GM21381 (cell line): ENCODE results near the gene RNF141.

Experiments
- ATAC-seq: cut with Tn5 transposase; IDR thresholded peaks from one replicate; pipeline ENCODE4 v1.9.1; 2021; ENCODE audit warnings: mild to moderate bottlenecking, moderate library complexity; ENCODE audit not compliant: unreplicated experiment

RNF141 gene

DNA sequence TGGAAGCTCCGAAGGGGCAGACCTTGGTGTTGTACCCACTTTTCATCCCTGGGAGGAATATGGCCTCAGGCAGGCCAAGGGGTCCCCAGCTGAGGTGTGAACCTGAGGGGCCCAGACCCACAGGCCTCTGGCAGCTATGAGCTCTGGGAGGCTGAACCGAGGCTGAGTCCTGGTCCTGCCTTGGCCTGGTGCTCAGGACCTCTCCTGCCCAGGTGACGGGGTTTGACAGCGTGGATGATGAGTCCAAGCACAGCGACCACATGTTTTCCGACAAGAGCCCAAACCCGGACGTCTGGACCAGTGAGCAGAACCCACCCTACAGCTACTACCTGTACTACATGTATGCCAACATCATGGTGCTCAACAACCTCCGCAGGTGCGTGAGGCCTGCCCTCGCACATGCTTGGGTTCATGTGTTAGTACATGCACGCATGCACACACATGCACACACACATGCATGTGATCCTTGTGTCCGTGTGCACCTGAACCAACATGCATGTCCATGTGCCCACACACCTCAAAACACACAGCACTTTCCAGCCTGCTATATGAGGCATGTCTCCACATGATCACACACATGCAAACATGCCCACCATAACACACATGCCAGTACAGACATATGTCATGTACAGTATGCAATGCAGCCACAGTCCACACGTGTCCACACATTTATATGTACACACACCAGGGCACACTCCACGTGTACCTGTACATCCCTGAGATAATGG is 40.9 kb downstream of the RNF141 start:
- no peak for ATAC-seq

DNA sequence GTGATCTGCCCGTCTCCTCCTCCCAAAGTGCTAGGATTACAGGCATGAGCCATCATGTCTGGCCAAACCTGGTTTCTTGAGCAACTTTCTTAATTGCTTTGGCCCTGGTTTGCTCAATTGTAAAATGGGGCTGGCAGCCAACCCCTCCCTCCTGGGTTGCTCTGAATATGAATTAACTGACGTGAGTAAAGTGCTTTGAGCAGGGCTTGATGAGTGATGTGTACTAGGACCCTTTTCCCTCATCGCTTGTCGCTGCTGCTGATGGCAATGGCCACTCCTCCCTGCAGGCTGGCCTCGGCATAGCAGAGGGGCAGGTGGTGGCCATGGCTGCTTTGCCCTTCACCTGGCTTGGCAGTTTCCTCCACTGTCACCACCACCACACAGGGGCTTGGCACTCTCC is 41.5 kb downstream of the RNF141 start:
- ATAC-seq = no peak

DNA sequence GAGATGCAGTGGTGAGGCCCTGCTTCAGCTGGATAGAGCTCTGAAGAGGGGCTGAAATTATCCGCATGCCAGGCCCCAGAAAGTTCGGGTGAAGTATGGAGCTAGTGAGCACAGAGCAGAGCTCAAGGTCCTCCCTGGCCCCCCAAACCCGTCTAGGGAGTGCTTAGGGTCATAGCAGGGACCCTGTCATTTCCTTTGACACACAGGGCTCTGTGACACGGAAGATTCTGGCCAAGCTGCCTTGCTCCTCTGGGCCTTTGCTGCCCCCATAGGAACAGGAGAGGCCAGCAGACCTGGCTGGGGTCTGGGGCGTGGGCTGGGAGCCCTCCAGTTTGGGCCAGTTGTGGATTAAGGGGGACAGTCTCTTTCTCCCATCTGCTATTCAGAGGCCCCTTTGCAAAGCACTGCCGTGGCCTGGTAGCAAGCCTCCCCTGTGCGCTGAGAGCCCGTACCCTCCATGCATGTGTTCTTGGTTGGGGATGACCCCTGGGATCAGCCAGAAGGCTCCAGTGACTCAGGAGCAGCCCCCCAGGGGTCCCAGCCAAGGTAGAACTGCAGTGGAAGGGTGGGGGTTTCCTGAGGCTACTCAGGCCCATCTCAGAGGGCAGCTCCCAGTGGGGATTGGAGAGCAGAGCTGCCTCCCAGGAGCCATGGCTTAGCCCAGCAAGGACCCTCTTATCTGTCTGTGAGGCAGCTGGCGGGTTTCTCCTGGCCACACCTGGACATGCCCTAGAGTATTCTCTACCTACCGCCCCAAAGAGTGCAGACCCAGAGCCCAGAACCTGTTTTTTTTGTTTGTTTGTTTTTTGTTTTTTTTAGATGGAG is 42.3 kb downstream of the RNF141 start:
- ATAC-seq = no peak

DNA sequence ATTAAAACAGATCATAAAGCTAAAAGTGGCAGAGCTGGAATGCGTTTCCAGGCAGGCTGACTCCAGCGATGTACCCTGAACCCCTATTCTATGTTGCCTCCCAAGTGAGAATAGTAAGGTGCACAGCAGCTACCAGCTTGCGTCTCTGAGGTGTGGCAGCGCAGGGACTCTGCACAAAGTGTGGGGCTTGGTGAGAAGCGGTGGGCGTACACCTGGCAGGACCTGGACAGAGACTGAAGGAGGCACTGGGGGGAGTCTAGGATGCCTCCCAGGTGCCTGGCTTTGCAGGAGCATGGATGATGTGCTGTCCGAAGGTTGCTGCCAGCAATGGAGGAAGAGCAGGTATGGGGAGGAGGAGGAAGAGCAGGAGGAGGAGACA is 43.0 kb downstream of the RNF141 start:
- no peak for ATAC-seq

DNA sequence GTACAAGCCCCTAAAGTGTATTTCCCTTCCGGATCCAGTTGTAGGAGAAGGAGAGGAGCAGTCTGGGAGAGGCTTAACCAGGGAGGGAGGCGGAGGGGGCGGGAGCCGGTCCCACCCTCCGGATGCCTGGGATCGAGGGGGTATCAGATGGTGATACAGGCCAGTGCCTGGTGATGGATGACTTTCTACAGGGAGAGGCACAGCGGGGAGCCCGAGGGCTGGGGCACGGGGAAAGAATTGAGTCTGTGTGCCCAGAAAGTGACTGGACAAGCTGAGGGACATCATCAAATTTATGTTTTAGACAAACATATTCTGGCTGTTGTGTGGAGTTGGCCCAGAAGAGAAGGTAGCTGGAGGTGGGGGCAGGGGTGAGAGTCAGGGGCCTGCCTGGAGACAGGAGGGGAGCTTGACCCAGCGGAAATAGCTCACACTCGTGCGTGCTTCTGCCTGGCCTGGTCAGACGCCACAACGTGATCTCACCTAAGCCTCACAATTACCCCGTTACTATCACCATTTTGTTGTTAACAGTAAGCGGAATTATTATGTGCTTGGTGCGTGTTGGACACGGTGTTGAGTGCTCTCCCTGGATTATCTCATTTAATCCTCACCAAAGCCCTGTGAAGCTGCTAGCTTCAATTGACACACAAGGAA is 43.5 kb downstream of the RNF141 start:
- no peak for ATAC-seq

DNA sequence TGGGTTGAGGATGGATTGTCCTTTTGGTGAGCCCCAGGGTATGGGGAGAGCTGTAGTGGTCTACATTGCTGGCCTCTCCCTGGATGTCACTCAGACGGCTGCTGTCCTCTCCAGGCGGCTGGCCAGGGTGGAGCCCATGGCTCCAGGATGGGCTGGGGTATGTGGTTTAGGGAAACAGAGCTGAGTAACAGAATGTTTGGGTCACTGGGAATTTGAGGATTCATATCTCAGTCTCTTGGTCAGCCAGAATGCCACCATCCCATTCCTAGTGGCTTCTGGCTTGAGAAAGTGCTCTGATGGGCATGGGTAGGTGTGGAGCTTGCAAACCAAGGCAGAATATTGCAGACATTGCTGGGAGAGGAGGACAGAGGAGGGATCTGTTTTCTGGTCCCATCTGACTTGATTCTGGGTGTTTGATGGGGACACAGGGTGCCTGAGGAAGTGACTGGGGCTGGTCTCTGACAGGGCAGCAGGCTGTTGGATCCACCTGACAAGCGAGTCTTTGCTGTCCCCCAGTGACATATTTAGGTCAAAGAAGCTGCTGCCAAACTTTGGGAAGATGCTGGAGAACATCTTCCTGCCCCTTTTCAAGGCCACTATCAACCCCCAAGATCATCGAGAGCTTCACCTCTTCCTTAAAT is 44.6 kb downstream of the RNF141 start:
- no peak for ATAC-seq

DNA sequence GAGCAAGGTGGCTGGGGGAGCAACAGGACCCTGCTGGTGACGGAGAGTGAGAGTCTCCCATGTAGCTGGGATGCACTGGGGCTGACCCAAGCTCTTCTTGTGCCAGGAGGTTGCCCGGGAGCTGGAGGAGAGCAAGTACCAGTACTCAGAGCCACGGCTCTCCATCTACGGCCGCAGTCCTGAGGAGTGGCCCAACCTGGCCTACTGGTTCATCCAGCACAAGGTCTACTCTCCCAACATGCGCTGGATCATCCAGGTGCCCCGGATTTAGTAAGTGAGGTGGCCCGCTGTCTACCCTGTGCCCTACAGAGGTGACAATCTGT is 45.6 kb downstream of the RNF141 start:
- no peak for ATAC-seq

DNA sequence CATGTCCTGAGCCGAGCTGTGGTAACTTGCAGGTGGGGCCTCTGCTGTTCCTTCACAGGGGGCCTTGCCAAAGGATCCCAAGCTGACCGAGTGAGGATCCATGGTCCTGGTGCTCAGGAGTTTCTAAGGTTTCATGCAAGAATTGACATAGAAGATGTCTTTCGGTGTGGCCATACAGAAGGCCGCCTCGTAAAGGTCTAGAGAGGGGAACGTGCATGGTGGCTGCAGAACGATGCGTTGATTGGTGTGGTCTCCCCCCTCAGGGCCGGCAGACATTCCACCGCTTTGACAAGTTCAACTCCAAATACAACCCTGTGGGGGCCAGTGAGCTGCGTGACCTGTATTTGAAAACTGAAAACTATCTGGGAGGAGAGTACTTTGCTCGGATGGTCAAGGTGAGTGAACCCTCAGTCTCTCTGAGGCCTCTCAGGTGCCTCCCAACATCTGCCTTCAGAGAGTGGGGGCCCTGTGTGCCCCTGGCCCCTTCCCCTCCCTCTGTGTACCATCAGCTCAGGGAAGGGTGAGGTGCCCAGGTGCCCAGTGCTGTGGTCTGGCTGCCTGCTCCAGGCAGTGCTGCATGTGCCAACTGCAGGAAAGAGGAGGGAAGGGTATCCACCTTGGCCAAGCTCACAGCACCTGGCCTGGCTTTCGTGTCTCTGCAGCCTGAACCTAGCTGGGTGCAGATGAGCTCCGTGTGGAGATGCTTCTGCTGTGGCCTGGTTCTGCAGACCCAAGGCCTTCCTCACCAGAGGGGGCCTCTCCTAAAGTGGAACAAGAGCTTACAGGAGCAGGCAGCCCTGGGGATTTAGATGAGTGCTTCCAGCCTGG is 46.1 kb downstream of the RNF141 start:
- no peak for ATAC-seq

DNA sequence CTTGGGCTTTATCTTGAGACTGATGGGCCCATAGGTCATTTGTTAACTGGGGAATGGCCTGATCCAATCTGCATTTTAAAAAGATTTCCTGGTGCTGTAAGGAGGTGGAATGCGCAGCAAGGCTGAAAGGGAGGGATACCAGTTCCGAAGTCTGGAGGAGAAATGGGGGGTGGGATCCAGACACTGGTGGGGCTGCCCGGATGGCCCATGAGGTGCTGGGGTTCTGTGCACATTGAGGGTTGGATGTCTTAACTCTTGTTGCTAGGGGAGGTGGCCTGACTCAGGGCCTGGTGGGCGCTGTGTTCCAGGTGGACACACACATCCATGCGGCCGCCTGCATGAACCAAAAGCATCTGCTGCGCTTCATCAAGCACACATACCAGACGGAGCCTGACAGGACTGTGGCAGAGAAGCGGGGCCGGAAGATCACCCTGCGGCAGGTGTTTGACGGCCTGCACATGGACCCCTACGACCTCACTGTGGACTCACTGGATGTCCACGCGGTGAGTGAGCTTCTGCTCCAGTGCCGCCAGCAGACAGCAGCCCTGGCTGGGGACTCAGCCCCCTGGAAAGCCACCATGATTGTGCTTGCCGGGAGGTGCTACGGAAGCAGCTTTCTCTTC is 47.8 kb downstream of the RNF141 start:
- no peak for ATAC-seq

DNA sequence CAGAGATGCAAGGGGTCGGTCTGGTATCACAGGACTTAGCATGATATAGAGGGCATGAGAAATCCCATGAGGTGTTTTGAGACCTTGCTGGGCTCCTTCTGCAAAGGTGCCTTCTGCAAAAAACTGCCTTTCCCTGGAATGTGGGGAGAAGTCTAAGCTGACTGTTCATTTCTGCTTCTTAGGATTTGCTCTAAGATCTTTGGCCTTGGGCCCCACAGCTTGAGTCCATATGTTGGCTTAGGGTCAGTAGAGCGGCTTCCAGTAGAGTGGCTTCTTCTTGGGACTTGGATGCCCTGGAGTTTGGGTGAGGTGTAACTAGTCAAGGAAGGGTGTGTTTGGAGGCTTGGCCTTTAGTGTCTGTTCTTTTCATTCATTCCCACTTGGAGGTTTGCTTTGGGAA is 48.9 kb downstream of the RNF141 start:
- ATAC-seq = no peak

DNA sequence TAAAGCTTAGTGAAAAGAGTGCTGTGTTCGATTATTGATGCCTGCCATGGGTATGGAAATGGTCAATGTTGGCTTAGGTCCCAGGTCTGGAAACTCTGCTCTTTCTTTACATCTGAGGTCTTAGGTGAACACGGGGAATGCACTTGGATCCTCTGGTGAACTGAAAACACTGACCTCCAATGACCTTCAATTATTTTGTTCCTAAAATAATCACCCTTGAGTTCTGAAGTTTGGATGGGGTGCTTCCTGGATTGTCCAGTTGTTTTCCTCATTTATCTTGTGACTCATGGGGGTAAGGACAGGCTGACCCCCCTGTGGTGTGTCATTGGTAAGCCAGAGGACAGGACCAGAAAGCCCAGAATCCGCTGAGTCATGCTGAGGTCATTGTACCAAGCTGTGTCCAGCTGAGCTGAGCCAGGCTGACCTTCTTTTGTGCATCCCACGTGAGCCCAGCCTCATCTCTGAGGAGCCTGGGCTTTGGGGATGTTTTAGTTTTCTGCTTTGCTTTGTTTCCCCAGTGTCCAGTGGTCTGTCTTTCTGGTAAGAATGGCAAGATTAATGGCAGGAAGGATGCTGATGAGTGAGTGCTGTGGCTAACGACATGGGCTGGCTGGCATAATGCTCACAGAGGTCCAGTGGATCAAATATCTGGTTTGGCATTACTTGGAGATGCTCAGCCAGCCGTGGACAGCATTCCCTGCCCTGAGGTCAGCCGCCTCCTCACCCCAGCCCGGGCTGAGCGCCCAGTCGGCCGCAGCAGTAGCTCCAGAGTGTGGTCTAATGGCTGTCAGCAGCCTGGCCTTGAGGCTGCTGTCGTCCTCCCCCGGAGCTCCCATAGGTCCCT is 50.4 kb downstream of the RNF141 start:
- ATAC-seq = no peak

DNA sequence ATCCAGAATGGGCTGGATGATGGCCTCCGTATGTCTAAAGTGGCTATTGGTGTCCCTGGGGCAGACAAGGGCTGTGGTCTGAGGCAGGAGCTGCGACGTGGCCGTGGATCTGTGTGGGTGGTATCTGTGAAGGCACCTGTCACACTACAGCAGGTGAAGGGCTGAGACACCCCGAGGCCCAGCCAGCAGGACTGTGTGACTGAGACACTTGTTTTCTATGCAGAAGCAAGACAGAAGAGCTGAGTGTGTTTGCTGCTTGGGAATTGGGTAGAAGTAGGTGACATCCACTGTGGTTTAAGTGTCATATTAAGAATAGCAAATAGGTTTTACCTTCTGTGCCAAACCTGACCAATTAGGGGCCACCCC is 51.0 kb downstream of the RNF141 start:
- ATAC-seq = no peak

DNA sequence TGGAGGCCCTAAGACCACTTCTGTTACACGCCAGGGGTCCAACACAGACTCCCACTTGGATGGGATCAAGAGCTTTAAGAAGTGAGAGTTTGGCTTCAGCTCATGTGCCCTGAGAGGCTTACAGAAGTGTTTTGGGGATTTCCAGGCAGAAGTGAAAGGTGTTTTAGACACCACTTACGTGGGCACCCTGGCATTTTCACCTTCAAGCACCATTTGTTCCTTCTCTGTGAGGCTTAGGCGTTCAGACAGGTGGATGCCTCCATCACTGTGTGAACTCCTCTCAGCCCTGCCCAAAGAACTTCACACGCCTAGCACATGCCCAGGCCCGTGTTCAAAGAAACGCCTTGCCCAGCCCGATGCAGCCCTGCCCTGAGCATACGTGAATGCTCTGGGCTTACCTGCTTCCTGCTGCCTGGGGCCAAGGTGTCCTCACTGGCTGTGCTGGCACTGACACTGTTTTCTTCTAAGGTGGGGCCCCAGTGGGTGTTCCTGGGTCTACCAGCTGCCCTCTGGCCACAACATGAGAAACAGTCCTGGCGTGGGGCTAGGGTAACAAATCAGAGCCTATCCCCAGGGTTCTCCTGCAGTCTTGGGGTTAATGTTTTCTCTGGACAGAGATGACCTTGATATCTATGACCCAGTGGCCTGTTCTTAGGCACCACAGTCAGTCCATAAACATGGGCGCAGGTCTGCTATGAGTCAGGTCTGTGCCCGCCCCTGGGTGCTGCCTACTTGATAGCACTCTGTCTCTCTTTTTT is 51.9 kb downstream of the RNF141 start:
- ATAC-seq = peak; percentile 64

DNA sequence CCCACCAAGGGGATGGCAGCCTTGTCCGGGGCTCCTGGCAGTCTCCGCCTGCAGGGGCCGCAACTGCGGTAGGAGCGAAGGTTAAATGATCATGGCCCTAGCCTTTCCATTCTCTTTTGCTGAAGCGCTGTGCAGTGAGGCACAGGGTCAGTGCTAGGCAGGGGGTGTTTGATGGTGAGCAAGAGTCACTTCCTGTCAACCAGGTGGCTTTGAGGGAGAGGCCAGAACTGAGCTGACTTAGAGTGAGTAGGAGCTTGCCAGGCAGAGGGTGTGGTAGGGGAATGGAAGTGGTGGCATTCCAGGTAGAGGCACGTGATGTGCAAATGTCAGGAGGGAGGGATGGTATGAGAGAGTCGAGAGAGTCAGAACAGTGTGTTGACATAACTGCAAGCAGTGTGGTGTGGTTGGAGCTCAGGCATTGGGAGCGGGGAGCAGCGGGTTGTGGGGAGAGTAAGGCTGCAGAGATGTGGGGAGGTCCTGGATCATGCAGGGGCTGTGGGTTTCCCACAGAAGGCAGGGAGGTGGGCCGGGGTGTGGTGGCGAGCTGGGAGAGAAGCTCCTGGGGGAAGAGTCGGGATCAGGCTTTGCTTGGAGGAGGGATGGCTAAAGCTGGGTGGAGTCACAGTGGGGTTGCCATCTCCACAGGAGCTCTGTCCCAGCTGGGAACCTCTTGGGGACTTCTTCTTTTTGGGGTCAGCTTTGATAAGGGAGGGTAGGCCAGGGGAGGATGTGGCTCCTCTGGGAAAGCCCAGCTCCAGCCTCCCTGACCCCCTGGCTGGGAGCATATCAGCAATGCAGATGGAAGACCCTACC is 52.7 kb downstream of the RNF141 start:
- no peak for ATAC-seq

DNA sequence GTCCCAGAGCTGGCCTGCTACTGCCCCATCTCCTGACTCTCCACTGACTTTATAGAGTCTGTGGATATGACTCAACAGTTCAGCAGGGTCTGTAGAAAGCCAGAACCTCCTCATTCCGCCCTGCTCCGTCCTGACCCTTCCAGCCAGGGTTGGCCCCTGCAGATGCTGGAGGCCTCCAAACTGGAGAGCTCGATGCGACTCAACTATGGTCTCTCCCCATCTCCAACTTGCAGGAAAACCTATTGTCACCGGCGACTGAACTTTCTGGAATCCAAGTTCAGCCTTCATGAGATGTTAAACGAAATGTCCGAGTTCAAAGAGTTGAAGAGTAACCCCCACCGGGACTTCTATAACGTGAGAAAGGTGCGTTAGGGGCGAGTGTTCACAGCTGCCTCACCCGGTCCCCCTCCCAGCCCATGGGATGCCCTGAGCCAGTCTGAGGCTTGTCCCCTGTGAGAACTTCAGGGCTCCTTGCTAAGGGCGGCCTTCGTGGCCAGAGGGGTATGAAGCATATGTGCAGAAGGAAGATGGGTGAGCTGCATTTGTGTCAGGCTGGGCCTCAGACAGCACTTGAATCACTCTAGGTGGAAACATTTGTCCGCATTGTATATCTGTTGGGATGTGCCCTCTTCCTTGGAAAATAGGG is 53.9 kb downstream of the RNF141 start:
- no peak for ATAC-seq

DNA sequence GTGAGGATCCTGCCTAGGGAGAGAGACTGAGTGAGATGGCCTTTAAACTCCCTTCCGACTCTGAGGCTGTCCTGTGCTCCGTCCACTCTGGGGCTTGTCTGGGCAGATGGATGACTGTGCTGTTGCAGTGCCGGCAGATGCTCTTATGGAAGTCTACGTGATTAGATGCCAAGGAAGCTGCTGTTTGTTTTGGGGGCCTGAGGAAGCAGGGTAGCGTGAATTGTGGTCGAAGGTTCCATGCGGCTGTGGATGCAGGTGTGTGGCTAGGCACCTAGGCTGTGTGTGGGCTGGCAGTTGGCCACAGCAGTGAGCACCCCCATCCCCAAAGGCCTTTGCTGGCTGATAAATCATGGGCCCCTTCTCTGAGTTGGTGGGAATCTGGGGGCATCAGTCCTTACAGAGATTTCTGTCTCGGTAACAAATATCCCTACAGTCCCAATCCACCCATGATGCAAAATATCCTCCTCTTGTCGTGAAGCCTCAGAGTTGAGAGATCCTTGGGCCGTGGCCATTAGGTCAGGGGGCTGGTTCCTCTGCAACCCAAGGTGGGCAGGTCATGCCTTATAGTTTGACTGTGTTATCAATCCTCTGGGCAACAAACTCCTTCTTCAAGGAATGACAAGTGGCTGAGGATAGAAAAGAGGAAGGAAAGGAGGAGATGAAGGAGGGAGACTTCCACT is 54.7 kb downstream of the RNF141 start:
- ATAC-seq = no peak

DNA sequence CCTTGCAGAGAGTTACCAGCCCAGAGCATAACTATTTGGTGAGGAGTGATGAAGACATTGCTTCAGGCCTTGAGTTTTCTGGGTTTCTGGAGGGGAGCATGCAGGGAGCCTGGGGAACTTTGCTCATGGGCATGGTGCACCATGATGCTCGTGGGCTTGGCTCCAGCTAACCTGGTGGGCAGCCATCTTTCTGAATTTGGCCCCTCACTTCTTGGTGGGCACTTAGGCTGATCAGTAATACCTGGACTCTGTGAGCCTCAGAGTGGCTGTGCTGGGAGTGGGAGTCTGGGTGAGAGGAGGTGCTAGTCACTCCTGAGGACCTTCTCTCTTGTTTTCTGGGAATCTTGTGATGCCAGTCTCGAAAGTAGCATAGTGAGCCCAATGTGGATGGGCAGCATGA is 55.3 kb downstream of the RNF141 start:
- ATAC-seq = no peak
